Mesodermal cell (in vitro differentiated cells): ENCODE results near the gene TRIM45.
"Not testable (repeated sequence)": the region's sequence is repeated elsewhere in the genome, so short reads cannot be mapped to it uniquely, and the experiment has no call there.

ENCODE experiments used
- H3K27ac ChIP-seq: 2 replicates; pipeline ENCODE4 v1.7.0; 2013; ENCODE audit warnings: mild to moderate bottlenecking, low read depth, low read length, moderate library complexity; ENCODE audit not compliant: severe bottlenecking
- H3K36me3 ChIP-seq: 2 replicates; pipeline ENCODE4 v1.7.1; 2013; ENCODE audit warnings: mild to moderate bottlenecking, low read length, moderate library complexity; ENCODE audit not compliant: control insufficient read depth, insufficient read depth
- H3K4me1 ChIP-seq: one replicate; pipeline ENCODE4 v1.7.1; 2013; ENCODE audit warnings: mild to moderate bottlenecking, low read length; ENCODE audit not compliant: insufficient read depth, control insufficient read depth, poor library complexity, severe bottlenecking
- H3K4me3 ChIP-seq: 2 replicates; pipeline ENCODE4 v1.7.0; 2013; ENCODE audit warnings: low read length, control low read depth, mild to moderate bottlenecking; ENCODE audit not compliant: insufficient read depth, poor library complexity, severe bottlenecking; ENCODE audit errors: extremely low read depth
- H3K9me3 ChIP-seq: 2 replicates; pipeline ENCODE4 v1.7.1; 2013; ENCODE audit warnings: mild to moderate bottlenecking, low read length, moderate library complexity; ENCODE audit not compliant: control insufficient read depth
- WGBS, 2 experiments: methylation state at CpG; one replicate each; pipeline ENCODE4 v1.1.5; 2013; ENCODE audit warnings: missing lambda C conversion rate in 2 of 2; ENCODE audit not compliant: insufficient coverage in 2 of 2; 5-methylcytosine and 5-hydroxymethylcytosine counted together

TRIM45 gene

GRCh38 chr1:117116784-117117130 is 4.8 kb downstream of the TRIM45 start:
- Histone ChIP-seq H3K27ac (no peak overlapping the region), H3K9me3 (no peaks in the 10 kb centered on the region), H3K36me3 (peaks cover 24% of the 10 kb centered on the region), H3K4me1 (no peaks in the 10 kb centered on the region), H3K4me3 (no peak overlapping the region)
- 88 to 94% methylated on average over 3 of the region's 3 CpGs for WGBS, 2 experiments

GRCh38 chr1:117116090-117116783 is 5.3 kb downstream of the TRIM45 start:
- Histone ChIP-seq H3K27ac (no peak overlapping the region), H3K4me3 (no peak overlapping the region), H3K36me3 (peaks cover 24% of the 10 kb centered on the region), H3K9me3 (no peaks in the 10 kb centered on the region), H3K4me1 (no peaks in the 10 kb centered on the region)
- 90 to 95% methylated on average over 8 to 9 of the region's 13 CpGs for WGBS, 2 experiments

- Histone ChIP-seq H3K4me3 (no peak overlapping the region), H3K36me3 (peaks cover 24% of the 10 kb centered on the region), H3K9me3 (no peaks in the 10 kb centered on the region), H3K4me1 (no peaks in the 10 kb centered on the region), H3K27ac (no peak overlapping the region)
- no CpG with 5 or more reads among the region's 2 CpGs for WGBS, 2 experiments
Measured at GRCh38 chr1:117114877-117115276, 6.7 kb downstream of the TRIM45 start.

- WGBS, 2 experiments, result 95 to 96% methylated on average over 11 of the region's 11 CpGs
- Histone ChIP-seq H3K27ac (no peak overlapping the region), H3K36me3 (peaks cover 30% of the 10 kb centered on the region), H3K4me3 (no peak overlapping the region), H3K9me3 (no peaks in the 10 kb centered on the region), H3K4me1 (no peaks in the 10 kb centered on the region)
Measured at GRCh38 chr1:117113199-117113598, 8.3 kb downstream of the TRIM45 start.

GRCh38 chr1:117112047-117112717 is 9.4 kb downstream of the TRIM45 start:
- H3K4me3 ChIP-seq, result no peak overlapping the region
- no peaks in the 10 kb centered on the region for H3K9me3 ChIP-seq
- H3K36me3 ChIP-seq, result peaks cover 28% of the 10 kb centered on the region
- WGBS, 2 experiments, result 91 to 92% methylated on average over 5 to 6 of the region's 7 CpGs
- H3K4me1 ChIP-seq, result no peaks in the 10 kb centered on the region
- no peak overlapping the region for H3K27ac ChIP-seq

- Histone ChIP-seq H3K4me1 (no peaks in the 10 kb centered on the region), H3K27ac (no peak overlapping the region), H3K4me3 (no peak overlapping the region), H3K36me3 (peaks cover 38% of the 10 kb centered on the region), H3K9me3 (no peaks in the 10 kb centered on the region)
- WGBS, 2 experiments, result 100% methylated on average over 1 of the region's 2 CpGs
Measured at GRCh38 chr1:117110774-117111173, 10.8 kb downstream of the TRIM45 start.

GRCh38 chr1:117107364-117107763 is 14.2 kb downstream of the TRIM45 start:
- H3K36me3 ChIP-seq, result peaks cover 42% of the 10 kb centered on the region
- H3K27ac ChIP-seq, result no peak overlapping the region
- H3K4me3 ChIP-seq, result no peak overlapping the region
- WGBS, 2 experiments, result no CpG with 5 or more reads among the region's 2 CpGs
- no peaks in the 10 kb centered on the region for H3K9me3 ChIP-seq
- H3K4me1 ChIP-seq, result no peaks in the 10 kb centered on the region

- Histone ChIP-seq H3K4me1 (no peaks in the 10 kb centered on the region), H3K27ac (no peak overlapping the region), H3K36me3 (peaks cover 49% of the 10 kb centered on the region), H3K4me3 (no peak overlapping the region), H3K9me3 (no peaks in the 10 kb centered on the region)
- WGBS, 2 experiments, result 78 to 100% methylated on average over 2 of the region's 2 CpGs
Measured at GRCh38 chr1:117106478-117106877, 15.1 kb downstream of the TRIM45 start.

- H3K9me3 ChIP-seq, result no peaks in the 10 kb centered on the region
- peaks cover 57% of the 10 kb centered on the region for H3K36me3 ChIP-seq
- no peaks in the 10 kb centered on the region for H3K4me1 ChIP-seq
- H3K4me3 ChIP-seq, result no peak overlapping the region
- H3K27ac ChIP-seq, result no peak overlapping the region
Measured at GRCh38 chr1:117105722-117106121, 15.8 kb downstream of the TRIM45 start.

- no peaks in the 10 kb centered on the region for H3K4me1 ChIP-seq
- H3K27ac ChIP-seq, result no peak overlapping the region
- no peaks in the 10 kb centered on the region for H3K9me3 ChIP-seq
- H3K36me3 ChIP-seq, result peaks cover 64% of the 10 kb centered on the region
- no peak overlapping the region for H3K4me3 ChIP-seq
- 86 to 93% methylated on average over 2 to 3 of the region's 3 CpGs for WGBS, 2 experiments
Measured at GRCh38 chr1:117104986-117105385, 16.6 kb downstream of the TRIM45 start.

- not testable (repeated sequence) for H3K27ac ChIP-seq, H3K4me1 ChIP-seq, H3K9me3 ChIP-seq, H3K4me3 ChIP-seq
- WGBS, 2 experiments, result 96 to 97% methylated on average over 2 to 3 of the region's 3 CpGs
- peaks cover 69% of the 10 kb centered on the region for H3K36me3 ChIP-seq
Measured at GRCh38 chr1:117101858-117102257, 19.7 kb downstream of the TRIM45 start.
